ENCODE measurements around the gene YJU2. TPM values are rescaled to one million over a fixed set of nuclear protein-coding genes. Genes with fewer than 3 reads are reported as not detected.

The YJU2 gene
- total and polyA plus RNA-seq, 2 of the 8 experiments (the other 6 are each of a cell fraction or from before 2014, with no cell fraction given), result 26.8 to 27.7 TPM

DNA sequence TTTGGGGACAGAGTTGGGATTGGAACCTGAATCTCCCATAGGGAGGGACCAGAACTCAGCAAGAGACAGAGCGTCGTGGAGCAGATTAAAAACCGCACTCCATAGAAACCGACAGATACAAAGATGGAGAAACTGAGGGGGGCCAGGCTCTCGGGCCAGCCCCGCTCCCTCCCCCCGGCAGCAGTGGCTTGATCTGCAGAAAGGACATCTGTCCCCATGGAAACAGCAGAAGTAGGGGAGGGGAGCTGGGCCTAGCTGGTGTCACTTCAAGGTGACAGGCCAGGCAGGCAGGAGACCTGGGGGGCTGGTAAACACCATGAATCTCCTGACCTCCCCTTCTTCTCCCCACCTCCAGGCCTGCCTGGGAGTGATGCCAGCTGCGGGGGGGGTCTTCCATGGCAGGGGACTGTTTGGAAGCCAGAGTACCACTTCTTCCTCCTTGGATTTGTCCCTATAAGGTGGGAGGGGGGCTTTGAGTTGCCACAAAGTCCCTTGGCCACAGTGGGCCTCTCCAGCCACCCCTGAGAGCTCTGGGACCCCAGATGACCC is 44.4 kb downstream of the YJU2 start:
- H3K9ac ChIP-seq (replicated peaks in 1 of 4; ENCODE audit: extremely low read depth in 1 of 4, low read depth in 3 of 4, low read length in 3 of 4), result no peak overlapping the region
- H2BK15ac ChIP-seq (ENCODE audit: low read length), result no peak overlapping the region
- no peaks in the 10 kb centered on the region for H3K9me3 ChIP-seq (ENCODE audit: insufficient read depth in 2 of 2, low read depth in 1 of 2, low read length in 1 of 2)
- no peak overlapping the region for H2AK5ac ChIP-seq (ENCODE audit: low read depth, low read length)
- DNase-seq (ENCODE audit: low read depth in 1 of 2, low spot score in 2 of 2) (no peak), FAIRE-seq (no peak)
- no peak overlapping the region for H2AFZ ChIP-seq (ENCODE audit: low read length)
- H3K56ac ChIP-seq (replicated peaks; ENCODE audit: insufficient read length, low read depth, low read length), result no peak overlapping the region
- H2BK12ac ChIP-seq (ENCODE audit: low read depth, low read length), result no peak overlapping the region
- H3K4me2 ChIP-seq (ENCODE audit: insufficient read depth in 1 of 2, low read depth in 2 of 2, low read length in 2 of 2), result no peak overlapping the region
- ChIA-PET POLR2A (ENCODE audit: partially characterized antibody) (interaction anchor here (0.7 to 1.9 kb wide), 7 partner anchors 11 to 118 kb away, joined by 3 to 4 read pairs (median 3); partner anchors contain the start of genes CHAF1A and TMIGD2), CTCF (ENCODE audit: partially characterized antibody) (interaction anchor here (1.2 to 1.5 kb wide), 2 partner anchors 25 to 35 kb away, joined by 3 to 5 read pairs; no protein-coding TSS in a partner anchor)
- H3K4ac ChIP-seq (replicated peaks; ENCODE audit: insufficient read length, low read depth, low read length), result no peak overlapping the region
- H2BK120ac ChIP-seq (replicated peaks; ENCODE audit: low read depth, low read length), result no peak overlapping the region
- no peak overlapping the region; the same call in 1 of the 2 replicates for H4K8ac ChIP-seq (ENCODE audit: extremely low read depth, insufficient read depth, low read length)
- H3K23me2 ChIP-seq (ENCODE audit: low read depth, low read length), result no peaks in the 10 kb centered on the region
- no peak overlapping the region for H4K91ac ChIP-seq (replicated peaks; ENCODE audit: insufficient read length, low read length)
- H3K36me3 ChIP-seq (ENCODE audit: control insufficient read depth in 2 of 4, insufficient read depth in 4 of 4, low read length in 3 of 4), result no peaks in the 10 kb centered on the region
- H3K23ac ChIP-seq (ENCODE audit: insufficient read length), result no peak overlapping the region
- H2BK5ac ChIP-seq (ENCODE audit: low read depth, low read length), result no peak overlapping the region
- no peaks in the 10 kb centered on the region; a peak in 1 of 7 replicates for H3K27me3 ChIP-seq (replicated peaks in 1 of 4; ENCODE audit: control insufficient read depth in 3 of 4, extremely low read depth in 1 of 4, insufficient read depth in 3 of 4, low read length in 3 of 4)
- H4K20me1 ChIP-seq (replicated peaks in 1 of 2; ENCODE audit: control insufficient read depth in 1 of 2, insufficient read depth in 2 of 2, low read length in 2 of 2), result no peaks in the 10 kb centered on the region
- no peak overlapping the region for H3K27ac ChIP-seq (ENCODE audit: low read depth, low read length)
- H3K79me2 ChIP-seq (ENCODE audit: control insufficient read depth in 1 of 2, insufficient read depth in 2 of 2, low read length in 2 of 2), result no peaks in the 10 kb centered on the region
- H3K4me1 ChIP-seq (replicated peaks in 1 of 4; ENCODE audit: control insufficient read depth in 3 of 4, insufficient read depth in 4 of 4, low read length in 3 of 4), result peaks cover 0 to 4% (median 0%) of the 10 kb centered on the region in 4 experiments; a peak in 2 of 7 replicates
- 88% methylated on average over 8 of the region's 8 CpGs; no CpG with 5 or more reads in 1 of the 2 experiments for WGBS, 2 experiments (ENCODE audit: extremely low coverage in 1 of 2, insufficient coverage in 1 of 2, insufficient read length in 1 of 2, insufficient replicate concordance in 2 of 2, low coverage in 1 of 2, low lambda C conversion rate in 2 of 2, missing lambda C conversion rate in 1 of 2)
- TF ChIP-seq HDAC6 (IDR thresholded peaks at IDR 0.05; ENCODE audit: low read depth, low read length) (no peak), TAF7 (optimal IDR thresholded peaks at IDR 0.05; ENCODE audit: borderline replicate concordance, low read depth, low read length) (no peak), RXRA (IDR thresholded peaks at IDR 0.05; ENCODE audit: insufficient read depth, low read depth, low read length) (no peak), TBP (IDR thresholded peaks at IDR 0.05; ENCODE audit: low read depth, low read length) (no peak), JUND (IDR thresholded peaks at IDR 0.05; ENCODE audit: low read length) (no peak), CREB1 (IDR thresholded peaks at IDR 0.05) (no peak), HDAC2 (IDR thresholded peaks at IDR 0.05; ENCODE audit: borderline replicate concordance in 1 of 2, low read depth in 2 of 2, low read length in 2 of 2) (no peak)
- TF ChIP-seq, protein P1, sequence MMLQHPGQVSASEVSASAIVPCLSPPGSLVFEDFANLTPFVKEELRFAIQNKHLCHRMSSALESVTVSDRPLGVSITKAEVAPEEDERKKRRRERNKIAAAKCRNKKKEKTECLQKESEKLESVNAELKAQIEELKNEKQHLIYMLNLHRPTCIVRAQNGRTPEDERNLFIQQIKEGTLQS (IDR thresholded peaks at IDR 0.05; ENCODE audit: insufficient read depth, low read depth, low read length), result no peak
- no peak overlapping the region for H3K14ac ChIP-seq (ENCODE audit: insufficient read length)
- H3K4me3 ChIP-seq (ENCODE audit: extremely low read depth in 1 of 4, insufficient read depth in 2 of 4, low read depth in 3 of 4, low read length in 4 of 4), result no peak overlapping the region
- H2BK20ac ChIP-seq (ENCODE audit: low read length), result no peak overlapping the region
- H4K5ac ChIP-seq (ENCODE audit: insufficient read length, low read depth, low read length), result no peak overlapping the region
- no peaks in the 10 kb centered on the region for H3K79me1 ChIP-seq (ENCODE audit: low read depth, low read length)
- H3K18ac ChIP-seq (ENCODE audit: extremely low read depth, low read length), result no peak overlapping the region
